Fibroblast of the aortic adventitia (primary cell): ENCODE data around the gene ACP6. TPM values are rescaled to one million over a fixed set of nuclear protein-coding genes. Genes with fewer than 3 reads are reported as not detected.

ENCODE experiments used
- DNase-seq: peaks from one replicate; pipeline ENCODE4 v3.0.0-alpha.2; 2010; ENCODE audit warnings: low read depth
- H3K4me3 ChIP-seq: 2 replicates; pipeline ENCODE4 v1.5.1; 2011; ENCODE audit warnings: low read depth, mild to moderate bottlenecking, control low read depth, low read length, moderate library complexity
- CTCF ChIP-seq: IDR thresholded peaks from 2 replicates; pipeline ENCODE4 v1.5.1; 2011; ENCODE audit warnings: mild to moderate bottlenecking, low read length, control low read depth, inconsistent platforms; ENCODE audit not compliant: insufficient read depth
- small RNA-seq: library from RNA; depleted of rRNA; stranded (forward); fragments of <200 nt; gene quantifications from one replicate; pipeline ENCODE3, GENCODE V24; 2012
- total RNA-seq: library from RNA; depleted of rRNA; stranded (reverse); fragments of >200 nt; gene quantifications from 2 replicates; pipeline ENCODE4 v1.2.3, GENCODE V29; 2012; ENCODE audit warnings: low replicate concordance

ACP6 gene
- total RNA-seq, 1 donor = 3.5 TPM

GRCh38 chr1:147603986-147604385 is 66.3 kb downstream of the ACP6 start:
- no peak overlapping the region for H3K4me3 ChIP-seq
- no peak for DNase-seq
- TF ChIP-seq CTCF = no peak

GRCh38 chr1:147600119-147601111 is 69.9 kb downstream of the ACP6 start:
- TF ChIP-seq CTCF = no peak
- DNase-seq = peak; percentile 28
- peak overlapping the region; percentile 73 for H3K4me3 ChIP-seq

GRCh38 chr1:147599362-147600118 is 70.8 kb downstream of the ACP6 start:
- peak overlapping the region; percentile 76 for H3K4me3 ChIP-seq
- DNase-seq = peak; percentile 92
- TF ChIP-seq CTCF = no peak

- no peak for DNase-seq
- H3K4me3 ChIP-seq = peak overlapping the region; percentile 76
- no peak for TF ChIP-seq CTCF
These were observed 71.5 kb downstream of the ACP6 start for GRCh38 chr1:147598621-147599361.

- TF ChIP-seq CTCF = no peak
- no peak for DNase-seq
- H3K4me3 ChIP-seq = no peak overlapping the region
These were observed 73.3 kb downstream of the ACP6 start for GRCh38 chr1:147597010-147597409.

Small RNAs within 50 kb of the gene (small RNA-seq; reads per million reads assigned to genes)
- gene RN7SL261P = not detected

Other genes with a start within 250 kb of the ACP6 start
- 1.6 and 8.9 TPM in 2 replicates for gene BCL9, start 129.0 kb downstream of the ACP6 start, total RNA-seq
- gene GJA5, start 90.1 kb upstream of the ACP6 start, total RNA-seq = 0.74 TPM in 1 of 2 replicates, not detected in the other
- gene GJA8, start 232.3 kb upstream of the ACP6 start, total RNA-seq = not detected in 2 replicates